Left forelimb (tissue), 1 donor: Measurements from ENCODE around the gene ENSA.
"Not testable (repeated sequence)": the region's sequence is repeated elsewhere in the genome, so short reads cannot be mapped to it uniquely, and the experiment has no call there.

Source experiments
- DNase-seq: peaks from one replicate; pipeline ENCODE4 v3.0.0-alpha.2; 2018; ENCODE audit warnings: low spot score

ENSA gene

GRCh38 chr1:150580966-150581365 lies 48.4 kb downstream of the ENSA start:
- not testable (repeated sequence) for DNase-seq

- no peak for DNase-seq
Measured at GRCh38 chr1:150579945-150580642, 49.3 kb downstream of the ENSA start.

- peak; percentile 95 for DNase-seq
Measured at GRCh38 chr1:150579110-150579944, 50.1 kb downstream of the ENSA start, which contains the start of gene MCL1. Gene MCL1 (minus strand): TSS chr1:150579610. CDS start chr1:150579530, 80 bp downstream.

GRCh38 chr1:150578272-150579109 lies 50.9 kb downstream of the ENSA start:
- DNase-seq, result peak; percentile 79

GRCh38 chr1:150577557-150578271 lies 51.7 kb downstream of the ENSA start:
- DNase-seq, result no peak

GRCh38 chr1:150576794-150577556 lies 52.4 kb downstream of the ENSA start:
- DNase-seq, result no peak

GRCh38 chr1:150576367-150576711 lies 53.1 kb downstream of the ENSA start:
- DNase-seq, result no peak

GRCh38 chr1:150575518-150576366 lies 53.7 kb downstream of the ENSA start:
- DNase-seq, result no peak

- no peak for DNase-seq
Measured at GRCh38 chr1:150575072-150575489, 54.3 kb downstream of the ENSA start.

GRCh38 chr1:150574260-150575071 lies 54.9 kb downstream of the ENSA start:
- DNase-seq, result no peak

GRCh38 chr1:150573648-150574071 lies 55.8 kb downstream of the ENSA start:
- DNase-seq, result not testable (repeated sequence)

GRCh38 chr1:150572918-150573647 lies 56.3 kb downstream of the ENSA start:
- DNase-seq, result no peak
